CD4-positive, alpha-beta T cell treated with Interleukin-15 for 1 hour (primary cell): ENCODE data around the gene SDC1.

Source experiments
- DNase-seq: peaks from one replicate; pipeline ENCODE4 v3.0.0-alpha.2; 2020

The SDC1 gene

GRCh38 chr2:20168048-20168726 lies 56.7 kb downstream of the SDC1 start:
- no peak for DNase-seq

DNA sequence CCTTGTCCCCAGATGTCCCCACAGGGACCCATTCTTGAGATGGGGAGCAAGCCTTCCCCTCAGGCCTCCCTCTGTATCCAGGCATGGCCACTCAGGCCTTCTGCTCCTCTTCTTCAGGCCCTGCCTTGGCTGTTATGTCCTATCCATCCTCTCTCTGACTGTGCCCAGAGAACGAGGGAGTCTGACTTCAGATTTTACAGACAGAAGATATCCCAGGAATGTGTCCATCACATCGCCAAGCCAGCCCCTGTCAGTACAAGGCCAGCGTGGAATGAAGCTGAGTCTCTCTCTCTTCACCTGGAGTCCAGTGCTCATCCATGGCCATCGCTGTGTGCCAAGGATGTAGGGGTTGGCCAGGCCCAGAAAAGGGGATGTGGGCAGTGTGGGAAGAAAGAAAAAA lies 57.6 kb downstream of the SDC1 start:
- no peak for DNase-seq

- no peak for DNase-seq
These were observed 59.0 kb downstream of the SDC1 start for GRCh38 chr2:20165677-20166509.

- DNase-seq = no peak
These were observed 60.0 kb downstream of the SDC1 start for GRCh38 chr2:20164734-20165478.

DNA sequence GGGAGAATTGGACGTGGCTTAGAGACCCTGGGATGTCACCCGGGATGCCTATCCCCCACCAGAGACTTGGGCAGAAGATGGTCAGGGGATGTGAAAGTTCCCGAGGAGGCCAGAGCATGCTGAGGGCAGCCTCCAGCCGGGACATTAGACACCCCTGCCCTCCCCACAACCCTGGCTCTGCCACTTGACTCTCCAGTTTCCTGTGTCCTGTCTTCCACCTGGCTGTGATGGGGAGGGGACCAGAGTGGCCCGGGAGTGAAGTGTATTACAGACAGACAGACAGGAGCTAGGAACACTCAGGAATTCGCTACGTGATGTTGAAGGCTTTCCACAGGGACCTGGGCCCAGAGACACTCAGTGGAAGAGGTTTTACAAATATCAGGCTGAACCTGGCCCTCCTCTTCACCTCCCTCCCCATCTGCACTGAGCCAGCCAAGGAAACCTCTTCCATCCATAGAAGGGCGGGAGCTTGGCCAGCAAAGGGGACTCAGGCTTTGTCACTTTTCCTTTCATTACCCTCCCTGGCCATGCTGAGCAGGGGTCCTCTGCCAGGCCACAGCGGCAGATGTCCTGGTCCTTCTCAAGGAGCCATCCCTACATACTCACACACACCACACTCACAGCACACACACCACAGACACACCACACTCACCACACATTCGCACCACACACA lies 60.7 kb downstream of the SDC1 start:
- no peak for DNase-seq

DNA sequence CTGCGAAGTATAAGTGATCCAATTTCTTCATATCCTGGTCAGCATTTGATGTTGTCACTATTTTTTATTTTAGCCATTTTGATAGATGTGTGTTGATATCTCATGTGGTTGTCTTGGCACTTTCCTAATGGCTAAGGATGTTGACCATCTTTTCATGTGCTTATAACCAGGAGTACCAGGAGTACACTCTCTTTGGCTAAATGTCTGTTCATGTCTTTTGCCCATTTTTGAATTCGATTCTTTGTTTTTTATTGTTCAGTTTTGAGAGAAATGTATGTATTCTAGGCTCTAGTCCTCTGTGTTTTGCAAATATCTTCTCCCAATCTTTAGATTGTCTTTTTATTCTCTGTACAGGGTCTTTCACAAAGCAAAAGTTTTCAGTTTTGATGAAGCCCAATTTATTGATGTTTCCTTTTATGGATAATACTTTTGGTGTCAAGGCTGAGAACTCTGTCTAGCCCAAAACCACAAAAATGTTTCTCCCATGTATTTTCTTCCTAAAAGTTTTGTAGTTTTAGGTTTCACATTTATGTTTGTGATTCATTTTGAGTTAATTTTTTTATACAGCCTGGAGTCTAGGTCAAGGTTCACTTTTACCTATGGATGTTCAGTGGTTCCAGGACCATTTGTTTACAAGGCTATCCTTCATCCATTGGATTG lies 65.4 kb downstream of the SDC1 start:
- no peak for DNase-seq

DNA sequence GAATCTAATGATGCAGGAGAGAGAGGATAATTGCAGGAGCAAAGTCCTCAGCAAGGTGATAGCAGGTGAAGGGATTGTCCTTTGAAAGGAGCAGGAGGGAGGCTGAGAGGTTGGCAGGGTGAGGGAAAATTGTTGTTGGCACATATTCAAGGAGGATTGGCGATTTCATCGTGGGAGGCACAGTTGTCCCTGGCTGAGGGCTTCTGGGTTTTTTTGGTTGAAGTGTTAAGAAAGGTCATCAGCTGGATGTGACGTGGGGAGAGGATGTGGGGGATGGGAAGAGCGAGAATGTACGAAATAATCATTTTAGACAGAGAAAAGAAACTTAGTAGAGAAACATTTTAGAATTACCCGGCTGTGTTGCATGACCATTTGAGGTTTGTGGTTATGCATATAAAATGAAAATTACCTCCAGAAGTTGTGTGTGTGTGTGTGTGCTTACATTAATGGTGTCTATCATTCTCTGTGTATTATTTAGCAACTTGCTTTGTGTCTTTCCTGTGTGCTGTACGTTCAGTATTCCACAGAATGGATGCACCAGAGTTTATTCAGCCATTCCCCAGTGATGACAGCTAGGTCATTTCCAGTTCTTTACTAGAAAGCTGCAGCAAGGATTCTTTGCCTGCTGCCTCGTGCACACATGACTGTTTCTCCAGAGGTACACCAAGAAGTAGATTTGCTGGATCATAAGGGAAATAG lies 67.6 kb downstream of the SDC1 start:
- no peak for DNase-seq

GRCh38 chr2:20156836-20157192 lies 68.1 kb downstream of the SDC1 start:
- no peak for DNase-seq

GRCh38 chr2:20156076-20156759 lies 68.7 kb downstream of the SDC1 start:
- no peak for DNase-seq

DNA sequence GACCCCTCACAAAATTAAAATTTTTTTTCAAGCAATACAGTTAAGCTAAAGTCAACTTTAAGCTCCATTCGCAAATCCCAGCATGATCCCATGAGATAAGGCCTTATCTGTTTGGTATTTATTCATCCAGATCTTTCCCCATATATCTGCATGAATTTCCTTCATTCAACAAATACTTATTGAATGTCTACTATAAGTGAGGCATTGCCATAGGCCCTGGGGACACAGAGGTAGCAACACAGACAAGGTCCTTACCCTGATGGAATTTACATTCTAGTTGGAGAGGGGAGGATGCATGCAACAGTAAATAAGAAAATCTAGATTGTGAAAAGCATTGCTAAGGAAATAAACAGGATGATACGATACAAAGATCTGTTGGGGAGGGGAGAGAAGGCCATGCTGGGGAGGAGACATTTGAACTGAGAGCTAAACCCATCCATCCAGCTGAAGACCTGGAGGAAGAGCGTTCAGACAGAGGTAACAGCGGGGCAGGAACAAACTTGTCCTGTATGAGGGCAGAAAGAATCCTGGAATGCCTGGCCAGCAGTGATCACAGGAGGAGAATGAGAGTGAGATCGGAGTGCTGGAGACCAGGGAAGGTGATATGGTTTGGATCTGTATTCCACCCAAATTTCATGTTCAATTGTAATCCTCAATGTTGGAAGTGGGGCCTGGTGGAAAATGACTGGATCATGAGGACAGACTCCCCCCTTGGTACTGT lies 71.6 kb downstream of the SDC1 start:
- DNase-seq = no peak

GRCh38 chr2:20150806-20151571 lies 73.9 kb downstream of the SDC1 start:
- DNase-seq = no peak
